K562 (cell line): ENCODE measurements around the gene AQR. TPM values are rescaled to one million over a fixed set of nuclear protein-coding genes. Genes with fewer than 3 reads are reported as not detected.
"Not testable (repeated sequence)": the region's sequence is repeated elsewhere in the genome, so short reads cannot be mapped to it uniquely, and the experiment has no call there.

Experiments
- ATAC-seq: fragments of 200-7000 bp; cut with Tn5 transposase; 3 replicates; pipeline ENCODE4 v1.9.1; 2020; ENCODE audit warnings: moderate library complexity
- BruUV-seq: library from RNA; stranded (reverse); fragments of 400-500 nt; replicated peaks from 2 replicates; lab custom pipeline; 2021; lab: Mats Ljungman, UMichigan
- CTCF ChIA-PET: fragments of 300-600 bp; formaldehyde crosslinking; extraction: SDS; loops from one replicate; lab custom pipeline; 2021; ENCODE audit warnings: low intra/inter-chr PET ratio; lab: Yijun Ruan, JAX
- POLR2A ChIA-PET: fragments of 300-600, 350-650 bp; sonication (Branson Sonifier 250); formaldehyde crosslinking; extraction: SDS; loops from one replicate; lab custom pipeline; 2021; ENCODE audit warnings: antibody characterized with exemption, inconsistent platforms; lab: Yijun Ruan, JAX
- DNase-seq, 4 experiments: peaks; one replicate each; pipeline versions ENCODE4 v3.0.0 to v3.0.0-alpha.2; 2011 to 2018; ENCODE audit warnings: low spot score in 3 of 4, mixed read lengths in 3 of 4; ENCODE audit errors: extremely low read depth in 1 of 4
- FAIRE-seq: peaks from 2 replicates; lab custom pipeline; 2011; peaks lifted over from hg19 to GRCh38; lab: Jason Lieb, UNC
- H2AFZ ChIP-seq: 2 replicates; pipeline ENCODE4 v1.6.0; 2011; ENCODE audit warnings: low read depth, low read length, control low read depth, inconsistent platforms
- H3K27ac ChIP-seq: fragments of 200-600 bp; 3 replicates; pipeline ENCODE4 v1.8.0; 2011; ENCODE audit warnings: low read depth, mild to moderate bottlenecking, control low read depth, inconsistent platforms, low read length, moderate library complexity, mixed read lengths; ENCODE audit errors: extremely low read depth
- H3K27me3 ChIP-seq, 2 experiments: fragments of 300-600 bp in 1 of 2; 2 replicates in 1 of 2; 3 replicates in 1 of 2; pipeline versions ENCODE4 v1.6.0 to v1.8.0; 2011; ENCODE audit warnings: inconsistent platforms in 2 of 2, low read length in 2 of 2, mild to moderate bottlenecking in 1 of 2, mixed read lengths in 1 of 2, moderate library complexity in 1 of 2; ENCODE audit not compliant: control insufficient read depth in 2 of 2, insufficient read depth in 2 of 2
- H3K36me3 ChIP-seq: fragments of 300-600 bp; 3 replicates; pipeline ENCODE4 v1.8.0; 2011; ENCODE audit warnings: mild to moderate bottlenecking, low read length, inconsistent platforms; ENCODE audit not compliant: control insufficient read depth, insufficient read depth
- H3K4me1 ChIP-seq, 2 experiments: fragments of 200-600 bp in 1 of 2; replicated peaks in 1 of 2; 2 replicates in 1 of 2; 3 replicates in 1 of 2; pipeline versions ENCODE4 v1.5.1 to v1.8.0; 2011; ENCODE audit warnings: inconsistent platforms in 2 of 2, low read length in 2 of 2, mild to moderate bottlenecking in 1 of 2, mixed read lengths in 1 of 2, moderate library complexity in 1 of 2; ENCODE audit not compliant: control insufficient read depth in 2 of 2, insufficient read depth in 2 of 2
- H3K4me2 ChIP-seq: 2 replicates; pipeline ENCODE4 v1.6.1; 2011; ENCODE audit warnings: low read length, control low read depth, inconsistent platforms, mixed read lengths; ENCODE audit not compliant: insufficient read depth
- H3K4me3 ChIP-seq: fragments of 200-600 bp; sonication (generic), shearing (Covaris generic); 2 replicates; pipeline ENCODE4 v1.5.1; 2016; ENCODE audit warnings: control low read depth, inconsistent platforms
- H3K79me2 ChIP-seq: fragments of 200-600 bp; 3 replicates; pipeline ENCODE4 v1.8.0; 2011; ENCODE audit warnings: low read length, inconsistent platforms; ENCODE audit not compliant: control insufficient read depth, insufficient read depth
- H3K9ac ChIP-seq, 2 experiments: 2 replicates each; pipeline versions ENCODE4 v1.6.0 to v1.6.1; 2011; ENCODE audit warnings: low read depth in 2 of 2, low read length in 2 of 2, control low read depth in 1 of 2, inconsistent platforms in 1 of 2, mild to moderate bottlenecking in 1 of 2, mixed read lengths in 1 of 2; ENCODE audit not compliant: insufficient read depth in 1 of 2
- H3K9me1 ChIP-seq: one replicate; pipeline ENCODE4 v1.6.0; 2011; ENCODE audit warnings: inconsistent platforms, mild to moderate bottlenecking, low read length, moderate library complexity; ENCODE audit not compliant: control insufficient read depth, insufficient read depth
- H3K9me3 ChIP-seq: replicated peaks from 2 replicates; pipeline ENCODE4 v1.5.1; 2011; ENCODE audit warnings: low read depth, low read length, inconsistent platforms; ENCODE audit not compliant: control insufficient read depth, insufficient read depth
- H4K20me1 ChIP-seq: replicated peaks from 2 replicates; pipeline ENCODE4 v1.6.1; 2011; ENCODE audit warnings: low read length, inconsistent platforms, mixed read lengths; ENCODE audit not compliant: control insufficient read depth, insufficient read depth
- CEBPB ChIP-seq: fragments of 450-650 bp; IDR thresholded peaks from 2 replicates; pipeline ENCODE4 v1.6.1; 2016; ENCODE audit warnings: missing genetic modification characterization, missing compliant biosample characterization
- FOXA3 ChIP-seq, 2 experiments: fragments of 450-650 bp in 1 of 2; sonication (generic) in 1 of 2; formaldehyde crosslinking; IDR thresholded peaks in 1 of 2; conservative IDR thresholded peaks in 1 of 2; 2 replicates each; pipeline versions ENCODE4 v1.4.0 to v1.8.0; 2020 to 2022; ENCODE audit warnings: mild to moderate bottlenecking in 2 of 2, missing genetic modification reagents in 1 of 2
- WGBS: fragments of 100-300 bp; shearing (Covaris generic); methylation state at CpG from one replicate; pipeline ENCODE4 v1.1.6; 2016; ENCODE audit warnings: low coverage, mixed read lengths; ENCODE audit not compliant: insufficient coverage; ENCODE audit errors: missing lambda C conversion rate; 5-methylcytosine and 5-hydroxymethylcytosine counted together
- in situ Hi-C: fragments of 300-500 bp; cut with MboI; formaldehyde crosslinking; loops from 4 replicates; pipeline ENCODE4 v1.15.0; 2018; ENCODE audit warnings: inconsistent platforms, mixed read lengths
- intact Hi-C: fragments of 100-400 bp; cut with micrococcal nuclease; formaldehyde crosslinking; loops from 2 replicates; pipeline ENCODE4 v1.14.2; 2022
- polyA plus RNA-seq, 8 experiments: library from polyadenylated mRNA; depleted of rRNA in 4 of 8; stranded (reverse) in 5 of 8; unstranded in 3 of 8; fragments of >200 nt; fragmentation: Nextera tagmentation in 2 of 8; fragmentation: Illumina TruSeq in 1 of 8; extraction: Ambion mirVana in 2 of 8; extraction: Trizol in 1 of 8; gene quantifications; 2 replicates each; pipeline versions ENCODE4 v1.2.1 to v1.2.3, GENCODE V29; 2011 to 2014; ENCODE audit warnings: inconsistent platforms in 1 of 8, missing spikeins in 1 of 8
- total RNA-seq, 7 experiments: library from RNA; depleted of rRNA in 6 of 7; stranded (reverse); fragments of >200 nt in 6 of 7; fragmentation: Illumina TruSeq in 2 of 7; extraction: Trizol in 2 of 7; gene quantifications; 2 replicates each; pipeline versions ENCODE4 v1.2.1 to v1.2.3, GENCODE V29; 2011 to 2021; ENCODE audit warnings: low replicate concordance in 1 of 7
- TF ChIP-seq, protein P1 (sequence below), 2 experiments: fragments of 450-650 bp; IDR thresholded peaks; 2 replicates each; pipeline ENCODE4 v1.6.1; 2016

The AQR gene
- total and polyA plus RNA-seq, 9 of the 15 experiments (the other 6 are each of a cell fraction or from before 2014, with no cell fraction given): 22.0 to 62.9 (median 39.3) TPM

DNA sequence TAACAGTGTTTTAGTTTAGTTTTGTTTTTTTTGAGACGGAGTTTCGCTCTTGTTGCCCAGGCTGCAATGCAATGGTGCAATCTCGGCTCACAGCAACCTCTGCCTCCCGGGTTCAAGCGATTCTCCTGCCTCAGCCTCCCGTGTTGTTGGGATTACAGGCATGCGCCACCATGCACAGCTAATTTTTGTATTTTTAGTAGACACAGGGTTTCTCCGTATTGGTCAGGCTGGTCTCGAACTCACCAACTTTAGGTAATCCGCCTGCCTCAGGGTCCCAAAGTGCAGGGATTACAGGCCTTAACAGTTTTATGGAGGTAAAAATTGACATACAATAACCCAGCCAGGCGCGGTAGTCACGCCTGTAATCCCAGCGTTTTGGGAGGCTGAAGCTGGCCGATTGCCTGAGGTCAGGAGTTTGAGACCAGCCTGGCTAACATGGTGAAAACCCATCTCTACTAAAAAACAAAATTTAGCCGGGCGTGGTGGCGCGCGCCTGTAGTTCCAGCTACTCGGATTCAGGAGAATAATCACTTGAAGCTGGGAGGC, 629 bp upstream of the AQR start:
- H3K27ac ChIP-seq: peak overlapping the region; percentile 53
- WGBS: 65% methylated on average over 21 of the region's 21 CpGs
- POLR2A ChIA-PET: interaction anchor here (0.7 to 1.8 kb wide), 12 partner anchors 11 to 475 kb away, joined by 3 to 19 read pairs (median 4); partner anchors contain the start of gene ZNF770
- BruUV-seq: not testable (repeated sequence)
- 0 out of 4 replicates have a peak, but pooled peaks of 1 of the 2 experiments have one; percentile 9 for TF ChIP-seq FOXA3 (CRISPR knock-in tag; conservative IDR thresholded peaks at IDR 0.05 in 1 of 2, IDR thresholded peaks at IDR 0.05 in 1 of 2)
- TF ChIP-seq, protein P1, sequence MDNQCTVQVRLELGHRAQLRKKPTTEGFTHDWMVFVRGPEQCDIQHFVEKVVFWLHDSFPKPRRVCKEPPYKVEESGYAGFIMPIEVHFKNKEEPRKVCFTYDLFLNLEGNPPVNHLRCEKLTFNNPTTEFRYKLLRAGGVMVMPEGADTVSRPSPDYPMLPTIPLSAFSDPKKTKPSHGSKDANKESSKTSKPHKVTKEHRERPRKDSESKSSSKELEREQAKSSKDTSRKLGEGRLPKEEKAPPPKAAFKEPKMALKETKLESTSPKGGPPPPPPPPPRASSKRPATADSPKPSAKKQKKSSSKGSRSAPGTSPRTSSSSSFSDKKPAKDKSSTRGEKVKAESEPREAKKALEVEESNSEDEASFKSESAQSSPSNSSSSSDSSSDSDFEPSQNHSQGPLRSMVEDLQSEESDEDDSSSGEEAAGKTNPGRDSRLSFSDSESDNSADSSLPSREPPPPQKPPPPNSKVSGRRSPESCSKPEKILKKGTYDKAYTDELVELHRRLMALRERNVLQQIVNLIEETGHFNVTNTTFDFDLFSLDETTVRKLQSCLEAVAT (IDR thresholded peaks at IDR 0.05): peak in 1 of 2 experiments; percentile 55; a peak in 1 of 4 replicates
- TF ChIP-seq CEBPB (tag): 0 out of 2 replicates have a peak, but pooled peaks have one; percentile 10
- TF ChIP-seq, all 486 proteins: peak for 3; not testable (repeated sequence) for 483
- Histone ChIP-seq H3K4me1 (peaks cover 6 to 13% of the 10 kb centered on the region in 2 experiments; a peak in 4 of 5 replicates), H3K79me2 (peaks cover 41% of the 10 kb centered on the region), H2AFZ (peak overlapping the region; percentile 94), H3K4me2 (peak overlapping the region; percentile 83), H3K9ac (peak overlapping the region in 1 of 2 experiments; percentile 94; a peak in 3 of 4 replicates), H3K36me3 (peaks cover 19% of the 10 kb centered on the region; the same call in 2 of the 3 replicates), H3K4me3 (peak overlapping the region; percentile 93)
- intact Hi-C loops, H3K27me3 ChIP-seq, H3K9me3 ChIP-seq, in situ Hi-C loops, ATAC-seq, H4K20me1 ChIP-seq, CTCF ChIA-PET, FAIRE-seq, DNase-seq, H3K9me1 ChIP-seq: not testable (repeated sequence)
